ENCODE measurements around the gene STRA8. TPM values are rescaled to one million over a fixed set of nuclear protein-coding genes. Genes with fewer than 3 reads are reported as not detected.

Gene STRA8
- total and polyA plus RNA-seq, 2 of the 13 experiments (the other 11 are each of a cell fraction or from before 2014, with no cell fraction given) = not detected

DNA sequence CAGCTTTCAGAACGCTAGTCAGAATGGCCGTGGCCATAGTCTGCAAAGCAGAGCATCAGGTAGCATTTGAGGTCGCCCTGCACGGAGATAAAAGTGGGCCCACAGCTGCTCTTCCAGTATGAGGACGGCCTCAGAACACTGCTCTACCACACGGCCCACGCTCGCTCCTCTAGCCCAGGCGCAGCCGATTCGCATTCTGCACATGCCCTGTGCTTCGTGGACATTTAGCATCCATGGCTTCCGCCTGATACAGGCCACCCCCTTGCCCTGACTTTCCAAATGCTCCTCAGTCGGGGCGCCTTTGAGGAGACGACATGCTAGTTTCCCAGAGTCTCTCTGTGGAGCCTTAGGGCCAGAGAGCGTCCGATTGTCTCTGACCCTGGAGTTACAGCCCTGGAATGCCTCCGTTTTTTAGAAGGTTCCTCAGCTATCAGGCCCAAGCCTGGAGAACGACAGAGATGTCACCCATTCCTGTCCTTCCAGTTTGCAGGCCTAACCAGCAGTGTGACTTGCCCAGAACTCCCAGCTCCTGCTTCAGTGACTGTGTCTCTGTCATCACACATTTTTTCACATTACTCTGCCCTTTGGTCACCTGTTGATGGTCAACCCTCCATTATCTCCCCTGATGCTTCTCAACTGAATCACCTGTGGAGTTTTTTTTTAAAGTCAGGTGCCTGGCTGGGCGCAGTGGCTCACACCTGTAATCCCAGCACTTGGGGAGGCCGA lies 14.3 kb downstream of the STRA8 start:
- DNase-seq (ENCODE audit: low spot score) (no peak), ATAC-seq (peak; percentile 25), FAIRE-seq (no peak)
- H3K79me2 ChIP-seq (ENCODE audit: insufficient read depth, low read length) = no peaks in the 10 kb centered on the region
- no TSS peak for BruUV-seq (replicated peaks)
- peak overlapping the region; percentile 53 for H3K4me2 ChIP-seq (ENCODE audit: low read depth, low read length)
- H3K9ac ChIP-seq (ENCODE audit: insufficient read depth, low read depth, low read length) = no peak overlapping the region
- intact Hi-C loops (cut with micrococcal nuclease; ENCODE audit: unreplicated experiment) (no loop called here), in situ Hi-C loops (cut with HindIII; ENCODE audit: extremely low pct_ligation_motif_present, low pct_unique_long_range_greater_than_20kb) (no loop called here)
- H3K27me3 ChIP-seq (ENCODE audit: control insufficient read depth in 1 of 2, insufficient read depth in 2 of 2, low read length in 2 of 2) = peaks cover 0 to 2% of the 10 kb centered on the region in 2 experiments; a peak in 1 of 5 replicates
- H3K9me3 ChIP-seq (ENCODE audit: low read length) = no peaks in the 10 kb centered on the region
- H3K4me3 ChIP-seq (replicated peaks in 1 of 3; ENCODE audit: insufficient read depth in 1 of 3, low read depth in 2 of 3, low read length in 3 of 3) = no peak overlapping the region
- no peak overlapping the region for H2AFZ ChIP-seq (ENCODE audit: low read length)
- H3K4me1 ChIP-seq (ENCODE audit: insufficient read depth, low read length) = peaks cover 11% of the 10 kb centered on the region
- H3K36me3 ChIP-seq (replicated peaks in 1 of 2; ENCODE audit: control insufficient read depth in 1 of 2, insufficient read depth in 2 of 2, low read length in 2 of 2) = no peaks in the 10 kb centered on the region
- POLR2A ChIA-PET = interaction anchor here (0.9 kb wide), 1 partner anchor 601 kb away, joined by 3 read pairs; no protein-coding TSS in a partner anchor
- no peak for TF ChIP-seq RARG (CRISPR knock-in tag; IDR thresholded peaks at IDR 0.05; ENCODE audit: low read depth)
- TF ChIP-seq GATAD2A (CRISPR knock-in tag; IDR thresholded peaks at IDR 0.05) = no peak
- TF ChIP-seq ZNF337 (CRISPR knock-in tag; IDR thresholded peaks at IDR 0.05; ENCODE audit: borderline replicate concordance, low read depth) = no peak
- TF ChIP-seq IRX3 (CRISPR knock-in tag; IDR thresholded peaks at IDR 0.05; ENCODE audit: borderline replicate concordance, low read depth) = no peak
- no peak for TF ChIP-seq NFRKB (IDR thresholded peaks at IDR 0.05)
- TF ChIP-seq ADNP (CRISPR knock-in tag; IDR thresholded peaks at IDR 0.05) = no peak
- TF ChIP-seq, protein P1, sequence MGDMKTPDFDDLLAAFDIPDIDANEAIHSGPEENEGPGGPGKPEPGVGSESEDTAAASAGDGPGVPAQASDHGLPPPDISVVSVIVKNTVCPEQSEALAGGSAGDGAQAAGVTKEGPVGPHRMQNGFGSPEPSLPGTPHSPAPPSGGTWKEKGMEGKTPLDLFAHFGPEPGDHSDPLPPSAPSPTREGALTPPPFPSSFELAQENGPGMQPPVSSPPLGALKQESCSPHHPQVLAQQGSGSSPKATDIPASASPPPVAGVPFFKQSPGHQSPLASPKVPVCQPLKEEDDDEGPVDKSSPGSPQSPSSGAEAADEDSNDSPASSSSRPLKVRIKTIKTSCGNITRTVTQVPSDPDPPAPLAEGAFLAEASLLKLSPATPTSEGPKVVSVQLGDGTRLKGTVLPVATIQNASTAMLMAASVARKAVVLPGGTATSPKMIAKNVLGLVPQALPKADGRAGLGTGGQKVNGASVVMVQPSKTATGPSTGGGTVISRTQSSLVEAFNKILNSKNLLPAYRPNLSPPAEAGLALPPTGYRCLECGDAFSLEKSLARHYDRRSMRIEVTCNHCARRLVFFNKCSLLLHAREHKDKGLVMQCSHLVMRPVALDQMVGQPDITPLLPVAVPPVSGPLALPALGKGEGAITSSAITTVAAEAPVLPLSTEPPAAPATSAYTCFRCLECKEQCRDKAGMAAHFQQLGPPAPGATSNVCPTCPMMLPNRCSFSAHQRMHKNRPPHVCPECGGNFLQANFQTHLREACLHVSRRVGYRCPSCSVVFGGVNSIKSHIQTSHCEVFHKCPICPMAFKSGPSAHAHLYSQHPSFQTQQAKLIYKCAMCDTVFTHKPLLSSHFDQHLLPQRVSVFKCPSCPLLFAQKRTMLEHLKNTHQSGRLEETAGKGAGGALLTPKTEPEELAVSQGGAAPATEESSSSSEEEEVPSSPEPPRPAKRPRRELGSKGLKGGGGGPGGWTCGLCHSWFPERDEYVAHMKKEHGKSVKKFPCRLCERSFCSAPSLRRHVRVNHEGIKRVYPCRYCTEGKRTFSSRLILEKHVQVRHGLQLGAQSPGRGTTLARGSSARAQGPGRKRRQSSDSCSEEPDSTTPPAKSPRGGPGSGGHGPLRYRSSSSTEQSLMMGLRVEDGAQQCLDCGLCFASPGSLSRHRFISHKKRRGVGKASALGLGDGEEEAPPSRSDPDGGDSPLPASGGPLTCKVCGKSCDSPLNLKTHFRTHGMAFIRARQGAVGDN (CRISPR knock-in tag; IDR thresholded peaks at IDR 0.05) = peak; percentile 27; the same call in 1 of the 2 replicates
- TF ChIP-seq, protein P2, sequence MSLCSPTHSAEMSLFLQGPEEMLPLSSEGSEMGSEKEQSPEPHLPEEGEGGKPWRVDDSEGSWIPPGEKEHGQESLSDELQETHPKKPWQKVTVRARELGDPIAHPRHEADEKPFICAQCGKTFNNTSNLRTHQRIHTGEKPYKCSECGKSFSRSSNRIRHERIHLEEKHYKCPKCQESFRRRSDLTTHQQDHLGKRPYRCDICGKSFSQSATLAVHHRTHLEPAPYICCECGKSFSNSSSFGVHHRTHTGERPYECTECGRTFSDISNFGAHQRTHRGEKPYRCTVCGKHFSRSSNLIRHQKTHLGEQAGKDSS (CRISPR knock-in tag; IDR thresholded peaks at IDR 0.05; ENCODE audit: borderline replicate concordance, low read depth) = no peak
- TF ChIP-seq KDM5B (CRISPR knock-in tag; IDR thresholded peaks at IDR 0.05; ENCODE audit: borderline replicate concordance) = 0 out of 2 replicates have a peak, but pooled peaks have one; percentile 19
- TF ChIP-seq, protein P3, sequence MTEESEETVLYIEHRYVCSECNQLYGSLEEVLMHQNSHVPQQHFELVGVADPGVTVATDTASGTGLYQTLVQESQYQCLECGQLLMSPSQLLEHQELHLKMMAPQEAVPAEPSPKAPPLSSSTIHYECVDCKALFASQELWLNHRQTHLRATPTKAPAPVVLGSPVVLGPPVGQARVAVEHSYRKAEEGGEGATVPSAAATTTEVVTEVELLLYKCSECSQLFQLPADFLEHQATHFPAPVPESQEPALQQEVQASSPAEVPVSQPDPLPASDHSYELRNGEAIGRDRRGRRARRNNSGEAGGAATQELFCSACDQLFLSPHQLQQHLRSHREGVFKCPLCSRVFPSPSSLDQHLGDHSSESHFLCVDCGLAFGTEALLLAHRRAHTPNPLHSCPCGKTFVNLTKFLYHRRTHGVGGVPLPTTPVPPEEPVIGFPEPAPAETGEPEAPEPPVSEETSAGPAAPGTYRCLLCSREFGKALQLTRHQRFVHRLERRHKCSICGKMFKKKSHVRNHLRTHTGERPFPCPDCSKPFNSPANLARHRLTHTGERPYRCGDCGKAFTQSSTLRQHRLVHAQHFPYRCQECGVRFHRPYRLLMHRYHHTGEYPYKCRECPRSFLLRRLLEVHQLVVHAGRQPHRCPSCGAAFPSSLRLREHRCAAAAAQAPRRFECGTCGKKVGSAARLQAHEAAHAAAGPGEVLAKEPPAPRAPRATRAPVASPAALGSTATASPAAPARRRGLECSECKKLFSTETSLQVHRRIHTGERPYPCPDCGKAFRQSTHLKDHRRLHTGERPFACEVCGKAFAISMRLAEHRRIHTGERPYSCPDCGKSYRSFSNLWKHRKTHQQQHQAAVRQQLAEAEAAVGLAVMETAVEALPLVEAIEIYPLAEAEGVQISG (CRISPR knock-in tag; IDR thresholded peaks at IDR 0.05) = no peak
- no peak for TF ChIP-seq ZNF879 (CRISPR knock-in tag; IDR thresholded peaks at IDR 0.05)
- no peaks in the 10 kb centered on the region for H4K20me1 ChIP-seq (ENCODE audit: insufficient read depth, low read length)
- H3K27ac ChIP-seq (ENCODE audit: extremely low read length, insufficient read depth, low read length) = no peak overlapping the region
- CTCF ChIA-PET (ENCODE audit: low intra/inter-chr PET ratio, low total read pairs) = no interaction called here
- WGBS (ENCODE audit: low lambda C conversion rate) = 66% methylated on average over 16 of the region's 22 CpGs
